NCI-H345 (cell line): ENCODE results near the gene SPRED3.

Source experiments
- DNase-seq: peaks from one replicate; lab custom pipeline; 2025; lab: John Stamatoyannopoulos, UW

SPRED3 gene

GRCh38 chr19:38445362-38445761 lies 56.9 kb downstream of the SPRED3 start:
- DNase-seq, result no peak

- no peak for DNase-seq
Measured at GRCh38 chr19:38448225-38448624, 59.7 kb downstream of the SPRED3 start.
